HG03280 (cell line): Measurements from ENCODE around the gene CFAP206.

Experiments
- ATAC-seq: cut with Tn5 transposase; IDR thresholded peaks from one replicate; pipeline ENCODE4 v1.9.1; 2021; ENCODE audit warnings: mild to moderate bottlenecking, moderate library complexity; ENCODE audit not compliant: unreplicated experiment

Gene CFAP206

GRCh38 chr6:87407901-87408720 is at the start of gene CFAP206:
Gene CFAP206, plus strand, starts transcription at chr6:87407972. Its CDS starts 1,868 bp downstream, at chr6:87409840.
- peak; percentile 85 for ATAC-seq

GRCh38 chr6:87364602-87365252 is 43.0 kb upstream of the CFAP206 start:
- no peak for ATAC-seq

- no peak for ATAC-seq
Measured at GRCh38 chr6:87366072-87366827, 41.5 kb upstream of the CFAP206 start.

- ATAC-seq, result no peak
Measured at GRCh38 chr6:87366899-87367298, 40.9 kb upstream of the CFAP206 start.

- no peak for ATAC-seq
Measured at GRCh38 chr6:87373377-87373776, 34.4 kb upstream of the CFAP206 start.

- no peak for ATAC-seq
Measured at GRCh38 chr6:87375315-87375714, 32.5 kb upstream of the CFAP206 start.

- no peak for ATAC-seq
Measured at GRCh38 chr6:87376643-87377042, 31.1 kb upstream of the CFAP206 start.

GRCh38 chr6:87378947-87379346 is 28.8 kb upstream of the CFAP206 start:
- peak; percentile 50 for ATAC-seq

GRCh38 chr6:87382861-87383260 is 24.9 kb upstream of the CFAP206 start:
- no peak for ATAC-seq

- ATAC-seq, result no peak
Measured at GRCh38 chr6:87384038-87384437, 23.7 kb upstream of the CFAP206 start.

- no peak for ATAC-seq
Measured at GRCh38 chr6:87384449-87384848, 23.3 kb upstream of the CFAP206 start.

GRCh38 chr6:87391334-87391733 is 16.4 kb upstream of the CFAP206 start:
- ATAC-seq, result no peak

GRCh38 chr6:87393026-87393622 is 14.6 kb upstream of the CFAP206 start:
- peak; percentile 62 for ATAC-seq

GRCh38 chr6:87395431-87395830 is 12.3 kb upstream of the CFAP206 start:
- no peak for ATAC-seq

GRCh38 chr6:87396595-87397392 is 11.0 kb upstream of the CFAP206 start:
- ATAC-seq, result peak; percentile 93

GRCh38 chr6:87397656-87398055 is 10.1 kb upstream of the CFAP206 start:
- ATAC-seq, result no peak

- no peak for ATAC-seq
Measured at GRCh38 chr6:87401832-87402231, 5.9 kb upstream of the CFAP206 start.

GRCh38 chr6:87407561-87407900 is 241 bp upstream of the CFAP206 start:
- ATAC-seq, result peak; percentile 7

- no peak for ATAC-seq
Measured at GRCh38 chr6:87408721-87409155, 966 bp downstream of the CFAP206 start.

- no peak for ATAC-seq
Measured at GRCh38 chr6:87419266-87419665, 11.5 kb downstream of the CFAP206 start.
